HepG2 (cell line): ENCODE results near the gene IQCE. TPM values are rescaled to one million over a fixed set of nuclear protein-coding genes. Genes with fewer than 3 reads are reported as not detected.

Source experiments
- ETV6 ChIP-seq: sonication (generic); formaldehyde crosslinking; conservative IDR thresholded peaks from 2 replicates; pipeline ENCODE4 v1.4.0; 2020; ENCODE audit warnings: missing genetic modification reagents
- PLRG1 ChIP-seq: fragments of 450-650 bp; conservative IDR thresholded peaks from 2 replicates; pipeline ENCODE4 v1.6.1; 2016
- ZNF18 ChIP-seq: sonication (generic); formaldehyde crosslinking; IDR thresholded peaks from 2 replicates; pipeline ENCODE4 v1.8.0; 2022; ENCODE audit warnings: mild to moderate bottlenecking, missing genetic modification reagents; ENCODE audit not compliant: insufficient replicate concordance
- ZNF407 ChIP-seq: sonication (generic); formaldehyde crosslinking; IDR thresholded peaks from one replicate; pipeline ENCODE4 v1.5.1; 2020; ENCODE audit warnings: mild to moderate bottlenecking, missing genetic modification reagents; ENCODE audit errors: not compliant biosample characterization
- ZNF432 ChIP-seq: sonication (generic); formaldehyde crosslinking; IDR thresholded peaks from 2 replicates; pipeline ENCODE4 v1.5.0; 2020; ENCODE audit warnings: missing genetic modification reagents, mild to moderate bottlenecking, borderline replicate concordance
- ZNF501 ChIP-seq: sonication (generic); formaldehyde crosslinking; IDR thresholded peaks from 2 replicates; pipeline ENCODE4 v1.5.1; 2020; ENCODE audit warnings: mild to moderate bottlenecking, moderate library complexity, missing genetic modification reagents
- polyA plus RNA-seq, 8 experiments: library from polyadenylated mRNA; depleted of rRNA in 3 of 8; stranded (reverse) in 7 of 8; unstranded in 1 of 8; fragments of >200 nt; fragmentation: Illumina TruSeq in 4 of 8; extraction: Trizol in 4 of 8; gene quantifications; 2 replicates each; pipeline versions ENCODE4 v1.2.1 to v1.2.3, GENCODE V29; 2011 to 2016; ENCODE audit warnings: low read depth in 4 of 8, missing spikeins in 1 of 8, mixed read lengths in 1 of 8; ENCODE audit not compliant: insufficient read depth in 1 of 8
- total RNA-seq, 5 experiments: library from RNA; depleted of rRNA; stranded (reverse); fragments of >200 nt; fragmentation: Illumina TruSeq; extraction: Trizol; gene quantifications; 2 replicates each; pipeline ENCODE4 v1.2.3, GENCODE V29; 2016; ENCODE audit warnings: low read depth in 1 of 5
- TF ChIP-seq, protein P1 (sequence below): sonication (generic); formaldehyde crosslinking; IDR thresholded peaks from 2 replicates; pipeline ENCODE4 v1.4.0; 2020; ENCODE audit warnings: missing genetic modification reagents

Gene IQCE
- total and polyA plus RNA-seq, 2 of the 13 experiments (the other 11 are each of a cell fraction or from before 2014, with no cell fraction given) = 1.5 to 2.5 TPM

GRCh38 chr7:2638224-2638991 is 79.6 kb downstream of the IQCE start (continued):
- TF ChIP-seq ZNF18 (CRISPR knock-in tag) (no peak), ZNF407 (CRISPR knock-in tag) (peak; percentile 82), ZNF432 (CRISPR knock-in tag) (no peak), PLRG1 (no peak), ZNF501 (CRISPR knock-in tag) (peak; percentile 79), ETV6 (CRISPR knock-in tag) (no peak)
- TF ChIP-seq, protein P1, sequence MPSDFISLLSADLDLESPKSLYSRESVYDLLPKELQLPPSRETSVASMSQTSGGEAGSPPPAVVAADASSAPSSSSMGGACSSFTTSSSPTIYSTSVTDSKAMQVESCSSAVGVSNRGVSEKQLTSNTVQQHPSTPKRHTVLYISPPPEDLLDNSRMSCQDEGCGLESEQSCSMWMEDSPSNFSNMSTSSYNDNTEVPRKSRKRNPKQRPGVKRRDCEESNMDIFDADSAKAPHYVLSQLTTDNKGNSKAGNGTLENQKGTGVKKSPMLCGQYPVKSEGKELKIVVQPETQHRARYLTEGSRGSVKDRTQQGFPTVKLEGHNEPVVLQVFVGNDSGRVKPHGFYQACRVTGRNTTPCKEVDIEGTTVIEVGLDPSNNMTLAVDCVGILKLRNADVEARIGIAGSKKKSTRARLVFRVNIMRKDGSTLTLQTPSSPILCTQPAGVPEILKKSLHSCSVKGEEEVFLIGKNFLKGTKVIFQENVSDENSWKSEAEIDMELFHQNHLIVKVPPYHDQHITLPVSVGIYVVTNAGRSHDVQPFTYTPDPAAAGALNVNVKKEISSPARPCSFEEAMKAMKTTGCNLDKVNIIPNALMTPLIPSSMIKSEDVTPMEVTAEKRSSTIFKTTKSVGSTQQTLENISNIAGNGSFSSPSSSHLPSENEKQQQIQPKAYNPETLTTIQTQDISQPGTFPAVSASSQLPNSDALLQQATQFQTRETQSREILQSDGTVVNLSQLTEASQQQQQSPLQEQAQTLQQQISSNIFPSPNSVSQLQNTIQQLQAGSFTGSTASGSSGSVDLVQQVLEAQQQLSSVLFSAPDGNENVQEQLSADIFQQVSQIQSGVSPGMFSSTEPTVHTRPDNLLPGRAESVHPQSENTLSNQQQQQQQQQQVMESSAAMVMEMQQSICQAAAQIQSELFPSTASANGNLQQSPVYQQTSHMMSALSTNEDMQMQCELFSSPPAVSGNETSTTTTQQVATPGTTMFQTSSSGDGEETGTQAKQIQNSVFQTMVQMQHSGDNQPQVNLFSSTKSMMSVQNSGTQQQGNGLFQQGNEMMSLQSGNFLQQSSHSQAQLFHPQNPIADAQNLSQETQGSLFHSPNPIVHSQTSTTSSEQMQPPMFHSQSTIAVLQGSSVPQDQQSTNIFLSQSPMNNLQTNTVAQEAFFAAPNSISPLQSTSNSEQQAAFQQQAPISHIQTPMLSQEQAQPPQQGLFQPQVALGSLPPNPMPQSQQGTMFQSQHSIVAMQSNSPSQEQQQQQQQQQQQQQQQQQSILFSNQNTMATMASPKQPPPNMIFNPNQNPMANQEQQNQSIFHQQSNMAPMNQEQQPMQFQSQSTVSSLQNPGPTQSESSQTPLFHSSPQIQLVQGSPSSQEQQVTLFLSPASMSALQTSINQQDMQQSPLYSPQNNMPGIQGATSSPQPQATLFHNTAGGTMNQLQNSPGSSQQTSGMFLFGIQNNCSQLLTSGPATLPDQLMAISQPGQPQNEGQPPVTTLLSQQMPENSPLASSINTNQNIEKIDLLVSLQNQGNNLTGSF (CRISPR knock-in tag) = peak; percentile 80
